ENCODE data around the gene TRIM4. TPM values are rescaled to one million over a fixed set of nuclear protein-coding genes. Genes with fewer than 3 reads are reported as not detected.
"Not testable (repeated sequence)": the region's sequence is repeated elsewhere in the genome, so short reads cannot be mapped to it uniquely, and the experiment has no call there.

TRIM4 gene
- total RNA-seq, 2 donors from 2014 or later: 61.0 to 72.8 TPM

DNA sequence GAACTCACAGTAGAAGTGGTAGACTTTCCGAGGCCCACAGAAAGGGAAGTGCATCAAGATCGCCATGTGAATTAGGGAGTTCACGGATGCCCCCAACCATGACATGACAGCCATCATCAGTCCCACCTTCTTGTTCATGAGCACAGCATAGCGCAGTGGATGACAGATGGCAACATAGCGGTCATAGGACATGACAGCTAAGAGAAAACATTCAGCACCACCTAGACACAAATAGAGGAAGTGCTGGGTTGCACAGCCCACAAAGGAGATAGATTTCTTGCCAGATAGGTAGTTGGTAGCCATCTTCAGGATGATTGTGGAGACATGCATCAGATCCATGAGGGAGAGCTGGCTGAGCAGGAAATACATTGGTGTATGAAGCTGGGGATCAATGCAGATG, 42.8 kb downstream of the TRIM4 start:
- Histone ChIP-seq H3K4me3 (no peak overlapping the region), H3K36me3 (no peaks in the 10 kb centered on the region), H3K27ac (no peak overlapping the region), H3K9me3 (no peaks in the 10 kb centered on the region), H3K27me3 (replicated peaks; ENCODE audit: insufficient read depth) (no peaks in the 10 kb centered on the region), H3K4me1 (replicated peaks) (no peaks in the 10 kb centered on the region)
- TF ChIP-seq POLR2A (IDR thresholded peaks at IDR 0.05): no peak
- no peak for TF ChIP-seq POLR2AphosphoS5 (IDR thresholded peaks at IDR 0.05)
- TF ChIP-seq, protein P1, sequence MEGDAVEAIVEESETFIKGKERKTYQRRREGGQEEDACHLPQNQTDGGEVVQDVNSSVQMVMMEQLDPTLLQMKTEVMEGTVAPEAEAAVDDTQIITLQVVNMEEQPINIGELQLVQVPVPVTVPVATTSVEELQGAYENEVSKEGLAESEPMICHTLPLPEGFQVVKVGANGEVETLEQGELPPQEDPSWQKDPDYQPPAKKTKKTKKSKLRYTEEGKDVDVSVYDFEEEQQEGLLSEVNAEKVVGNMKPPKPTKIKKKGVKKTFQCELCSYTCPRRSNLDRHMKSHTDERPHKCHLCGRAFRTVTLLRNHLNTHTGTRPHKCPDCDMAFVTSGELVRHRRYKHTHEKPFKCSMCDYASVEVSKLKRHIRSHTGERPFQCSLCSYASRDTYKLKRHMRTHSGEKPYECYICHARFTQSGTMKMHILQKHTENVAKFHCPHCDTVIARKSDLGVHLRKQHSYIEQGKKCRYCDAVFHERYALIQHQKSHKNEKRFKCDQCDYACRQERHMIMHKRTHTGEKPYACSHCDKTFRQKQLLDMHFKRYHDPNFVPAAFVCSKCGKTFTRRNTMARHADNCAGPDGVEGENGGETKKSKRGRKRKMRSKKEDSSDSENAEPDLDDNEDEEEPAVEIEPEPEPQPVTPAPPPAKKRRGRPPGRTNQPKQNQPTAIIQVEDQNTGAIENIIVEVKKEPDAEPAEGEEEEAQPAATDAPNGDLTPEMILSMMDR (IDR thresholded peaks at IDR 0.05): no peak
- DNase-seq (ENCODE audit: low spot score): no peak
- 89% methylated on average over 5 of the region's 5 CpGs for WGBS
- intact Hi-C loops (cut with DNase I): no loop called here

DNA sequence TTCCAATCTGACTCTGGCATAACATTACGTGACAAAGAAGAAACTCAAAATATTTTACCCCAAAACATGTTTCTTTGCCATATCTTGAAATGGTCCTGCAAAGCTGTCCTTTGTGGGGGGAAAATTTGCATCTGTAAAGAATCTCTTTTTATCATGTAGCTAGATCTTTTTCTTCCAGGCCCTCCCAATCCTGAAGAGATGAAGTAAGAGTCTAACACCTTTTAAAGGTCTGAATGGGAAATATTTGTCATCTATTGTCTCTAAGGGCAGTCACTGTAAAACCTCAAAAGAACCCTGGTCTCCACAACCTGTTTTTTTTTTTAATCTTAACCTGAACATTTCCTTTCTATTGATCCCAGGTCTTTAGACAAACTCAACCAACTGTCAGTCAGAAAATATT, 51.1 kb downstream of the TRIM4 start:
- Histone ChIP-seq H3K4me1 (replicated peaks) (no peaks in the 10 kb centered on the region), H3K4me3 (no peak overlapping the region), H3K27ac (no peak overlapping the region), H3K36me3 (no peaks in the 10 kb centered on the region), H3K9me3 (no peaks in the 10 kb centered on the region), H3K27me3 (replicated peaks; ENCODE audit: insufficient read depth) (no peaks in the 10 kb centered on the region)
- TF ChIP-seq, protein P1 (IDR thresholded peaks at IDR 0.05): no peak
- TF ChIP-seq POLR2A (IDR thresholded peaks at IDR 0.05) (no peak), POLR2AphosphoS5 (IDR thresholded peaks at IDR 0.05) (no peak)
- no peak for DNase-seq (ENCODE audit: low spot score)
- WGBS: 90% methylated on average over 1 of the region's 1 CpG
- intact Hi-C loops (cut with DNase I): loop anchor here (10.0 kb wide), 1 partner anchor 103 kb away; no protein-coding TSS in a partner anchor

DNA sequence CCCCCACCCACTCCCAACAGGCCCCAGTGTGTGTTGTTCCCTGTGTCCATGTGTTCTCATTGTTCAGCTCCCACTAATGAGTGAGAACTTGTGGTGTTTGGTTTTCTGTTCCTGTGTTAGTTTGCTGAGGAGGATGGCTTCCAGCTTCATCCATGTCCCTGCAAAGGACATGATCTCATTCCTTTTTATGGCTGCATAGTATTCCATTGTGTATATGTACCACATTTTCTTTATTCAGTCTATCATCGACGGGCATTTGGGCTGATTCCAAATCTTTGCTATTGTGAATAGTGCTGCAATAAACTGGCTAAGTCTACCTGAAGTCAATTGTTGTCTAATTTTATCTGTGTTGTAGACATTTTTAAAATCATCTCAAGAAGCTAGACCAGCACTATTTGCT, 51.9 kb downstream of the TRIM4 start:
- H3K9me3 ChIP-seq; H3K4me1 ChIP-seq (replicated peaks); DNase-seq (ENCODE audit: low spot score); H3K27me3 ChIP-seq (replicated peaks; ENCODE audit: insufficient read depth); H3K4me3 ChIP-seq; H3K27ac ChIP-seq; H3K36me3 ChIP-seq: not testable (repeated sequence)
- intact Hi-C loops (cut with DNase I): loop anchor here (10.0 kb wide), 1 partner anchor 103 kb away; no protein-coding TSS in a partner anchor
- WGBS: 95% methylated on average over 2 of the region's 2 CpGs

DNA sequence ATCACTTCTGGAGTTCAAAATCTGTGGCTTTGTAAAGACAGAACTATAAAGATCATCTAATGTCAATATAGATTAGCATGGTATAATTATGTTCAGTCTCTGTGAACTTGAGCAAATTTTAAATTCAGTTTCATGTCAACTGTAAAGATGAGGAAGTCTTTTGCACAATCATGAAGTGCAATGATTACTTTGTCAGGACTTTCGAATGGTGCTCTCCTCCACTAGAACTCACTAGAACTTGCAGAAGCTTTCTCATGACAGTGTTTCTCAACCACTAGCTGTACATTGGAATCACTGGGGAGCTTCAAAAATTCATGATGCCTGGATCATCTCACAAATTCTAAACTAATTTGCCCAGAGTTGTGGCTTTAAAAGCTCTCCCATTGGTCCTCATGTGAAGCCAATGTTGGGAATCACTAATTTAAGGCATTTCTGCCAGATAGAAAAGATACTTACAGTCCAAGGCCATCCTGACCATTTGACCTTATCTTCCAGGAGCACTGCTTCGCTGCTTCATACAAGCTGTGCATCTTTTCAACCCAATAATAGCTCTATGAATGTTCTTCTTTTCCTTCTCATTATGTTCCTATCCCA, 55.4 kb downstream of the TRIM4 start:
- intact Hi-C loops (cut with DNase I): loop anchor here (10.0 kb wide), 1 partner anchor 99 kb away; no protein-coding TSS in a partner anchor
- Histone ChIP-seq H3K36me3 (no peaks in the 10 kb centered on the region), H3K9me3 (no peaks in the 10 kb centered on the region), H3K4me3 (no peak overlapping the region), H3K27ac (no peak overlapping the region), H3K27me3 (replicated peaks; ENCODE audit: insufficient read depth) (no peaks in the 10 kb centered on the region), H3K4me1 (replicated peaks) (peaks cover 2% of the 10 kb centered on the region)
- DNase-seq (ENCODE audit: low spot score): no peak
- TF ChIP-seq POLR2AphosphoS5 (IDR thresholded peaks at IDR 0.05): no peak
- no peak for TF ChIP-seq POLR2A (IDR thresholded peaks at IDR 0.05)
- TF ChIP-seq, protein P1 (IDR thresholded peaks at IDR 0.05): no peak
- WGBS: 68% methylated on average over 2 of the region's 2 CpGs

DNA sequence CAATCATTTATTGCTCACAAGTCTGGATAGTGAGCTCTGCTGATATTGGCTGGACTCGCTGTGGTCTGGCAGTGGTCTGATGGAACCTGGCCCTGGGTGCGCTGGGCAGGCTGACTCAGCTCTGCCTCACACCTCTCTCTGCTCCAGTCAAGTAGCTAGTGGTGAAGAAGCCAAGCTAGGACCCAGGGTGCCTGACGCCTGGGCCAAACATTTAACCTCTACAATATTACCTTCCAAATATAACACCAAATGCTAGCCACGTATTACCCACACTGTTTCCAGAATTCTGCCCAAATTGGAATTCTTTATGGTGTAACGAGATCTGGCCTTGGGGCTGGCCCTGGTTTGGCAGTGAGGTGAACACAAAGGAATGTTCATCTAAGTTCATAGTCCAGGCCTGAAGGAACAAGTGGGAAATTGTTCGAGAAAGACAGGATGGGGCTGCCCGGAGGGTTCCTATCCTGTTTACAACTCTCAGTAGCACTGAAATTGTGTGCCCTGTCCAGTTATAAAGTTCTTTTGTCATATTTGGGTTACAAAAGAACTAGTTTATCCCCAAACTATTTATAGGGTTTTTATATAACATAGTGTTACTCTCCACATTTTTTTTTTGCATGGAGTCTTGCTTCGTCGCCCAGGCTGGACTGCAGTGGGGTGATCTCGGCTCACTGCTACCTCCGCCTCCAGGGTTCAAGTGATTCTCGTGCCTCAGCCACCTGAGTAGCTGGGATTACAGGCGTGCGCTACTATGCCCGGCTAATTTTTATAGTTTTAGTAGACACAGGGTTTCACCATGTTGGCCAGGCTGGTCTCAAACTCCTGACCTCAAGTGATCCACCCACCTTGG, 58.8 kb downstream of the TRIM4 start:
- no peaks in the 10 kb centered on the region for H3K27me3 ChIP-seq (replicated peaks; ENCODE audit: insufficient read depth)
- H3K4me3 ChIP-seq: no peak overlapping the region
- no peaks in the 10 kb centered on the region for H3K9me3 ChIP-seq
- H3K4me1 ChIP-seq (replicated peaks): peaks cover 2% of the 10 kb centered on the region
- no peaks in the 10 kb centered on the region for H3K36me3 ChIP-seq
- H3K27ac ChIP-seq: peak overlapping the region; percentile 31 to 62
- TF ChIP-seq POLR2AphosphoS5 (IDR thresholded peaks at IDR 0.05): peak; percentile 76
- TF ChIP-seq POLR2A (IDR thresholded peaks at IDR 0.05): no peak
- peak; percentile 64 for DNase-seq (ENCODE audit: low spot score)
- intact Hi-C loops (cut with DNase I): loop anchor here (10.0 kb wide), 1 partner anchor 96 kb away; no protein-coding TSS in a partner anchor
- WGBS: 43% methylated on average over 15 of the region's 15 CpGs

Measured in prostate gland (tissue), 2 donors.